ENCODE results near the gene MTIF3. TPM values are rescaled to one million over a fixed set of nuclear protein-coding genes. Genes with fewer than 3 reads are reported as not detected.

The MTIF3 gene
- total and polyA plus RNA-seq, 4 donors, result 26.9 to 64.7 (median 46.6) TPM

GRCh38 chr13:27487776-27488175 is 37.4 kb upstream of the MTIF3 start:
- TF ChIP-seq, protein P1, sequence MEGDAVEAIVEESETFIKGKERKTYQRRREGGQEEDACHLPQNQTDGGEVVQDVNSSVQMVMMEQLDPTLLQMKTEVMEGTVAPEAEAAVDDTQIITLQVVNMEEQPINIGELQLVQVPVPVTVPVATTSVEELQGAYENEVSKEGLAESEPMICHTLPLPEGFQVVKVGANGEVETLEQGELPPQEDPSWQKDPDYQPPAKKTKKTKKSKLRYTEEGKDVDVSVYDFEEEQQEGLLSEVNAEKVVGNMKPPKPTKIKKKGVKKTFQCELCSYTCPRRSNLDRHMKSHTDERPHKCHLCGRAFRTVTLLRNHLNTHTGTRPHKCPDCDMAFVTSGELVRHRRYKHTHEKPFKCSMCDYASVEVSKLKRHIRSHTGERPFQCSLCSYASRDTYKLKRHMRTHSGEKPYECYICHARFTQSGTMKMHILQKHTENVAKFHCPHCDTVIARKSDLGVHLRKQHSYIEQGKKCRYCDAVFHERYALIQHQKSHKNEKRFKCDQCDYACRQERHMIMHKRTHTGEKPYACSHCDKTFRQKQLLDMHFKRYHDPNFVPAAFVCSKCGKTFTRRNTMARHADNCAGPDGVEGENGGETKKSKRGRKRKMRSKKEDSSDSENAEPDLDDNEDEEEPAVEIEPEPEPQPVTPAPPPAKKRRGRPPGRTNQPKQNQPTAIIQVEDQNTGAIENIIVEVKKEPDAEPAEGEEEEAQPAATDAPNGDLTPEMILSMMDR (IDR thresholded peaks at IDR 0.05; ENCODE audit: control extremely low read depth, extremely low read depth), result no peak
- Histone ChIP-seq H3K36me3 (ENCODE audit: control insufficient read depth in 4 of 4, insufficient read depth in 4 of 4, low read length in 4 of 4) (no peaks in the 10 kb centered on the region), H3K9ac (ENCODE audit: insufficient read depth in 1 of 2, low read length in 2 of 2) (no peak overlapping the region), H3K27ac (ENCODE audit: low read depth in 1 of 2, low read length in 1 of 2) (no peak overlapping the region), H3K9me3 (ENCODE audit: control insufficient read depth in 4 of 4, insufficient read depth in 3 of 4, low read length in 3 of 4) (no peaks in the 10 kb centered on the region), H3K4me3 (no peak overlapping the region), H3K4me1 (ENCODE audit: control insufficient read depth in 5 of 5, insufficient read depth in 5 of 5, low read length in 5 of 5) (no peaks in the 10 kb centered on the region), H3K27me3 (ENCODE audit: control insufficient read depth in 3 of 3, insufficient read depth in 3 of 3, low read length in 2 of 3) (no peaks in the 10 kb centered on the region)
- DNase-seq (no peak), ATAC-seq (ENCODE audit: insufficient read depth, low FRiP score) (no peak)
- 59 to 71% methylated on average over 5 of the region's 5 CpGs for WGBS, 2 donors

DNA sequence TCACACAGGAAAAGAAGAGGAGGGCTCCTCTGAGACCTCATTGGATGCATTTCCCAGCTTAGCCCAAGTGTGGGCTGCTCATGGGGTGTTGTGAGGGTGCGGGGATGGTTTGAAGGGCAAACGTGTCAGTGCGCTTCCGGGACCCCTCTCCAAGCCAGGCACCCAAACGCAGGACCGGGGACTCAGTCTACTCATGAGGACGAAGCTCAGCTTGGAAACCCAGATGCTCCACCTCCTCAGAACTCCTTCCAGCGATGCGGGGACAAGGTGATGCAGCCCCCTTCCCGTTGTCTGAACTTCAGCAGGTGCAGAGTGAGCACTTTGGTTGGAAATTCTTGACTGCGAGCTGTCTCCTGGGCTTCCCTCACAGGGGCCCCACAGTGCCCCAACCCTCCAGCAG is 33.1 kb upstream of the MTIF3 start:
- TF ChIP-seq, protein P1 (IDR thresholded peaks at IDR 0.05; ENCODE audit: control extremely low read depth, extremely low read depth), result no peak
- H3K36me3 ChIP-seq (ENCODE audit: control insufficient read depth in 4 of 4, insufficient read depth in 4 of 4, low read length in 4 of 4), result no peaks in the 10 kb centered on the region
- no peak overlapping the region for H3K27ac ChIP-seq (ENCODE audit: low read depth in 1 of 2, low read length in 1 of 2)
- H3K9ac ChIP-seq (ENCODE audit: insufficient read depth in 1 of 2, low read length in 2 of 2), result no peak overlapping the region
- H3K9me3 ChIP-seq (ENCODE audit: control insufficient read depth in 4 of 4, insufficient read depth in 3 of 4, low read length in 3 of 4), result peaks cover 0 to 4% (median 0%) of the 10 kb centered on the region in 4 donors
- DNase-seq (no peak), ATAC-seq (ENCODE audit: insufficient read depth, low FRiP score) (no peak)
- no peak overlapping the region for H3K4me3 ChIP-seq
- WGBS, 2 donors, result 90 to 94% methylated on average over 11 of the region's 11 CpGs
- peaks cover 0 to 2% (median 0%) of the 10 kb centered on the region in 3 donors for H3K27me3 ChIP-seq (ENCODE audit: control insufficient read depth in 3 of 3, insufficient read depth in 3 of 3, low read length in 2 of 3)
- no peaks in the 10 kb centered on the region for H3K4me1 ChIP-seq (ENCODE audit: control insufficient read depth in 5 of 5, insufficient read depth in 5 of 5, low read length in 5 of 5)

DNA sequence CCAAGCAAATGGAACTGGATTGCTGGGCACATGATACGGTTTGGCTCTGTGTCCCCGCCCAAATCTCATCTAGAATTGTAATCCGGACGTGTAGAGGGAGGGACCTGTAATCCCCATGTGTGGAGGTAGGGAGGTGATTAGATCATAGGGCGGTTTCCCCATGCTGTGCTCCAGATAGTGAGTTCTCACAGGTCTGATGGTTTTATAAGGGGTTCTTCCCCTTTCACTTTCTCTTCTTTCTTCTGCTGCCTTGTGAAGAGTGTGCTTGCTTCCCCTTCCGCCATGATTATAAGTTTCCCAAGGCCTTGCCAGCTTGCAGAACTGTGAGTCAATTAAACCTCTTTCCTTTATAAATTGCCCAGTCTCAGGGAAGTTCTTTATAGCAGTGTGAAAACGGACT is 32.6 kb upstream of the MTIF3 start:
- H3K4me3 ChIP-seq, result no peak overlapping the region
- WGBS, 2 donors, result 66 to 73% methylated on average over 7 of the region's 7 CpGs
- H3K27me3 ChIP-seq (ENCODE audit: control insufficient read depth in 3 of 3, insufficient read depth in 3 of 3, low read length in 2 of 3), result peaks cover 0 to 2% (median 0%) of the 10 kb centered on the region in 3 donors
- peak; percentile 60 for ATAC-seq (ENCODE audit: insufficient read depth, low FRiP score)
- H3K36me3 ChIP-seq (ENCODE audit: control insufficient read depth in 4 of 4, insufficient read depth in 4 of 4, low read length in 4 of 4), result no peaks in the 10 kb centered on the region
- no peak overlapping the region for H3K9ac ChIP-seq (ENCODE audit: insufficient read depth in 1 of 2, low read length in 2 of 2)
- TF ChIP-seq, protein P1 (IDR thresholded peaks at IDR 0.05; ENCODE audit: control extremely low read depth, extremely low read depth), result no peak
- peaks cover 0 to 4% (median 0%) of the 10 kb centered on the region in 4 donors for H3K9me3 ChIP-seq (ENCODE audit: control insufficient read depth in 4 of 4, insufficient read depth in 3 of 4, low read length in 3 of 4)
- no peaks in the 10 kb centered on the region for H3K4me1 ChIP-seq (ENCODE audit: control insufficient read depth in 5 of 5, insufficient read depth in 5 of 5, low read length in 5 of 5)
- DNase-seq, result peak in 1 of 3 donors; percentile 12
- H3K27ac ChIP-seq (ENCODE audit: low read depth in 1 of 2, low read length in 1 of 2), result no peak overlapping the region

GRCh38 chr13:27481766-27482165 is 31.4 kb upstream of the MTIF3 start:
- TF ChIP-seq, protein P1 (IDR thresholded peaks at IDR 0.05; ENCODE audit: control extremely low read depth, extremely low read depth), result no peak
- no peaks in the 10 kb centered on the region for H3K36me3 ChIP-seq (ENCODE audit: control insufficient read depth in 4 of 4, insufficient read depth in 4 of 4, low read length in 4 of 4)
- H3K27ac ChIP-seq (ENCODE audit: low read depth in 1 of 2, low read length in 1 of 2), result no peak overlapping the region
- ATAC-seq (ENCODE audit: insufficient read depth, low FRiP score) (peak; percentile 60), DNase-seq (peak in 2 of 3 donors; percentile 13 to 32)
- H3K4me3 ChIP-seq, result no peak overlapping the region
- WGBS, 2 donors, result 32 to 48% methylated on average over 11 of the region's 11 CpGs
- H3K4me1 ChIP-seq (ENCODE audit: control insufficient read depth in 5 of 5, insufficient read depth in 5 of 5, low read length in 5 of 5), result no peaks in the 10 kb centered on the region
- H3K27me3 ChIP-seq (ENCODE audit: control insufficient read depth in 3 of 3, insufficient read depth in 3 of 3, low read length in 2 of 3), result peaks cover 0 to 2% (median 0%) of the 10 kb centered on the region in 3 donors
- H3K9me3 ChIP-seq (ENCODE audit: control insufficient read depth in 4 of 4, insufficient read depth in 3 of 4, low read length in 3 of 4), result peaks cover 0 to 4% (median 0%) of the 10 kb centered on the region in 4 donors
- H3K9ac ChIP-seq (ENCODE audit: insufficient read depth in 1 of 2, low read length in 2 of 2), result no peak overlapping the region
